Activated B cell treated with CpG ODN at 0.5 μM for 24 hours (primary cell): ENCODE results near the gene SIRT4. TPM values are rescaled to one million over a fixed set of nuclear protein-coding genes. Genes with fewer than 3 reads are reported as not detected.

Experiments
- ATAC-seq: fragments of 200-7000 bp; cut with Tn5 transposase; one replicate; pipeline ENCODE4 v1.10.0; 2021; ENCODE audit warnings: low read depth, mild to moderate bottlenecking, moderate library complexity
- CTCF ChIA-PET: fragments of 350-600 bp; sonication (Branson Sonifier 250); formaldehyde crosslinking; loops from one replicate; lab custom pipeline; 2021; ENCODE audit warnings: antibody characterized with exemption; lab: Charles Lee
- POLR2A ChIA-PET: fragments of 350-600 bp; sonication (Branson Sonifier 250); formaldehyde crosslinking; loops from one replicate; lab custom pipeline; 2021; ENCODE audit warnings: antibody characterized with exemption; lab: Charles Lee
- DNase-seq: peaks from one replicate; pipeline ENCODE4 v3.0.0; 2022
- H3K27ac Mint-ChIP-seq: one replicate; pipeline ENCODE4 v1.8.0; 2020; ENCODE audit warnings: mixed read lengths
- H3K27me3 Mint-ChIP-seq: one replicate; pipeline ENCODE4 v1.8.0; 2021; ENCODE audit warnings: mixed read lengths
- H3K36me3 Mint-ChIP-seq: one replicate; pipeline ENCODE4 v1.8.0; 2021; ENCODE audit warnings: low read depth, mixed read lengths
- H3K4me1 Mint-ChIP-seq: one replicate; pipeline ENCODE4 v1.8.0; 2021; ENCODE audit warnings: mixed read lengths
- H3K4me3 Mint-ChIP-seq: one replicate; pipeline ENCODE4 v1.8.0; 2020; ENCODE audit warnings: mild to moderate bottlenecking, mixed read lengths
- H3K9me3 Mint-ChIP-seq: one replicate; pipeline ENCODE4 v1.8.0; 2020; ENCODE audit warnings: mixed read lengths
- CTCF ChIP-seq: fragments of 200-600 bp; IDR thresholded peaks from one replicate; pipeline ENCODE4 v1.8.0; 2022; ENCODE audit warnings: antibody characterized with exemption, mild to moderate bottlenecking
- intact Hi-C: fragments of 100-400 bp; cut with micrococcal nuclease; formaldehyde crosslinking; loops from one replicate; pipeline ENCODE4 v1.15.1; 2024
- total RNA-seq: library from RNA; stranded (reverse); gene quantifications from 2 replicates; pipeline ENCODE4 v1.2.3, GENCODE V29; 2022

Gene SIRT4
- total RNA-seq, 1 donor from 2014 or later = 1.6 TPM

GRCh38 chr12:120356567-120357030 lies 54.5 kb downstream of the SIRT4 start:
- peak; percentile 91 for ATAC-seq
- H3K36me3 Mint-ChIP-seq = no peaks in the 10 kb centered on the region
- H3K27me3 Mint-ChIP-seq = peaks cover 26% of the 10 kb centered on the region
- H3K9me3 Mint-ChIP-seq = no peaks in the 10 kb centered on the region
- CTCF ChIA-PET = interaction anchor here (0.7 to 1.4 kb wide), 7 partner anchors 9 to 140 kb away, joined by 3 to 6 read pairs (median 4); no protein-coding TSS in a partner anchor
- H3K4me1 Mint-ChIP-seq = peaks cover 3% of the 10 kb centered on the region
- POLR2A ChIA-PET = no interaction called here
- no peak overlapping the region for H3K27ac Mint-ChIP-seq
- intact Hi-C loops = loop anchor here (1.0 to 5.0 kb wide), 6 partner anchors 74 to 754 kb away; partner anchors contain the start of genes DYNLL1 and RNF10
- TF ChIP-seq CTCF = peak; percentile 22
- peak; percentile 59 for DNase-seq
- H3K4me3 Mint-ChIP-seq = no peak overlapping the region

GRCh38 chr12:120357104-120357503 lies 55.0 kb downstream of the SIRT4 start:
- H3K27me3 Mint-ChIP-seq = peaks cover 29% of the 10 kb centered on the region
- H3K27ac Mint-ChIP-seq = no peak overlapping the region
- ATAC-seq (no peak), DNase-seq (no peak)
- peaks cover 3% of the 10 kb centered on the region for H3K4me1 Mint-ChIP-seq
- intact Hi-C loops = loop anchor here (5.0 kb wide), 1 partner anchor 615 kb away; no protein-coding TSS in a partner anchor
- ChIA-PET POLR2A (interaction anchor here (0.6 kb wide), 1 partner anchor 171 kb away, joined by 7 read pairs; no protein-coding TSS in a partner anchor), CTCF (interaction anchor here (0.7 to 1.4 kb wide), 8 partner anchors 10 to 140 kb away, joined by 3 to 6 read pairs (median 4); no protein-coding TSS in a partner anchor)
- H3K9me3 Mint-ChIP-seq = no peaks in the 10 kb centered on the region
- no peak for TF ChIP-seq CTCF
- H3K36me3 Mint-ChIP-seq = no peaks in the 10 kb centered on the region
- no peak overlapping the region for H3K4me3 Mint-ChIP-seq

GRCh38 chr12:120358412-120359100 lies 56.4 kb downstream of the SIRT4 start:
- Mint-ChIP-seq H3K4me1 (peaks cover 3% of the 10 kb centered on the region), H3K27ac (no peak overlapping the region), H3K9me3 (no peaks in the 10 kb centered on the region), H3K36me3 (no peaks in the 10 kb centered on the region), H3K27me3 (peaks cover 44% of the 10 kb centered on the region), H3K4me3 (no peak overlapping the region)
- ChIA-PET POLR2A (no interaction called here), CTCF (interaction anchor here (0.6 kb wide), 1 partner anchor 9 kb away, joined by 5 read pairs; no protein-coding TSS in a partner anchor)
- DNase-seq (no peak), ATAC-seq (no peak)
- intact Hi-C loops = loop anchor here (5.0 kb wide), 1 partner anchor 614 kb away; no protein-coding TSS in a partner anchor
- no peak for TF ChIP-seq CTCF

DNA sequence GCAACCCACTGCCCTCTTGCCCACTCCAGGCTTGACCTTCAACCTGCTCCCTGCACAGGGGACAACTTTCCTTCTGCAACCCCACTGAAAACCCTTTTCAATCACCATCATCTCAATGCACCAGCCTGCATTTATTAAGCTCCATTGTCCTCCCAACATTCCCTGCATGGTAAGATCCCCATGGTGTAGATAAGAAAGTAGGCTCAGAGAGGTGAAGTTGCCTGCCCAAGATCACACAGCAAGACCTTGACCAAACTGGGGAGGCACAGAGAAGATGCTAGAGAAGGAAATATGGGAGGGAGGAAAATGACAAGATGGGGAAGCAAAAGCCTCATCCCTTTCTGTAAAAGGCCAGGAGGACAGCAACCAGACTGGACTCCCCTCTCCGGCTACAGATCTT lies 57.0 kb downstream of the SIRT4 start:
- H3K27me3 Mint-ChIP-seq = peaks cover 50% of the 10 kb centered on the region
- TF ChIP-seq CTCF = no peak
- peaks cover 3% of the 10 kb centered on the region for H3K4me1 Mint-ChIP-seq
- H3K4me3 Mint-ChIP-seq = no peak overlapping the region
- H3K36me3 Mint-ChIP-seq = no peaks in the 10 kb centered on the region
- CTCF ChIA-PET = interaction anchor here (0.6 kb wide), 1 partner anchor 8 kb away, joined by 5 read pairs; no protein-coding TSS in a partner anchor
- DNase-seq (no peak), ATAC-seq (no peak)
- intact Hi-C loops = loop anchor here (5.0 kb wide), 1 partner anchor 613 kb away; no protein-coding TSS in a partner anchor
- no peaks in the 10 kb centered on the region for H3K9me3 Mint-ChIP-seq
- POLR2A ChIA-PET = no interaction called here
- H3K27ac Mint-ChIP-seq = no peak overlapping the region
